Mucosa of descending colon (tissue), 3 donors: ENCODE results near the gene F5. TPM values are rescaled to one million over a fixed set of nuclear protein-coding genes. Genes with fewer than 3 reads are reported as not detected.
"Not testable (repeated sequence)": the region's sequence is repeated elsewhere in the genome, so short reads cannot be mapped to it uniquely, and the experiment has no call there.

ENCODE experiments used
- ATAC-seq: fragments of 200-7000 bp; cut with Tn5 transposase; one replicate; pipeline ENCODE4 v1.9.1; 2020; ENCODE audit warnings: mild to moderate bottlenecking, moderate library complexity
- DNase-seq, 3 donors: peaks; one replicate each; pipeline ENCODE4 v3.0.0-alpha.2; 2020
- H3K36me3 ChIP-seq: fragments of 200-600 bp; one replicate; pipeline ENCODE4 v1.8.0; 2021; ENCODE audit warnings: low read depth, mild to moderate bottlenecking
- H3K4me1 ChIP-seq: fragments of 200-600 bp; one replicate; pipeline ENCODE4 v1.8.0; 2021; ENCODE audit warnings: low read depth, mild to moderate bottlenecking
- H3K4me3 ChIP-seq: fragments of 200-600 bp; one replicate; pipeline ENCODE4 v1.8.0; 2021; ENCODE audit warnings: mild to moderate bottlenecking
- H3K9me3 ChIP-seq: fragments of 200-600 bp; one replicate; pipeline ENCODE4 v1.8.0; 2021; ENCODE audit warnings: mild to moderate bottlenecking
- CTCF ChIP-seq: fragments of 200-600 bp; IDR thresholded peaks from one replicate; pipeline ENCODE4 v1.8.0; 2022; ENCODE audit warnings: antibody characterized with exemption, mild to moderate bottlenecking
- intact Hi-C, 2 donors: fragments of 100-400 bp; cut with DNase I in 1 of 2; cut with micrococcal nuclease in 1 of 2; formaldehyde crosslinking; loops; one replicate each; pipeline versions ENCODE4 v1.11.0 to v1.11.1; 2022; cut with DNase I, micrococcal nuclease
- total RNA-seq, 3 donors: library from RNA; stranded (reverse); fragmentation: NEBNext Ultra II Directional in 2 of 3; extraction: Animal tissue kit (Norgen Biotek cat#: 25700) in 2 of 3; gene quantifications; one replicate each; pipeline versions ENCODE4 v1.2.1 to v1.2.4, GENCODE V29; 2021 to 2023
- donor health status: DM: no; HTN: no; CAD: no; lungs with moderate emphysema.
- donor health status: DM: no; HTN: no; CAD: no.
- donor health status: DM: no; HTN: yes; CAD: no.

The F5 gene
- total RNA-seq, 3 donors from 2014 or later: 0.44 to 2.5 (median 0.69) TPM

- intact Hi-C loops: no loop called here
- ATAC-seq (no peak), DNase-seq (no peak)
- peaks cover 10% of the 10 kb centered on the region for H3K4me1 ChIP-seq
- no peaks in the 10 kb centered on the region for H3K36me3 ChIP-seq
- TF ChIP-seq CTCF: no peak
- no peak overlapping the region for H3K4me3 ChIP-seq
- H3K9me3 ChIP-seq: peaks cover under 1% of the 10 kb centered on the region
Observed at GRCh38 chr1:169507413-169507812, 78.9 kb downstream of the F5 start.

DNA sequence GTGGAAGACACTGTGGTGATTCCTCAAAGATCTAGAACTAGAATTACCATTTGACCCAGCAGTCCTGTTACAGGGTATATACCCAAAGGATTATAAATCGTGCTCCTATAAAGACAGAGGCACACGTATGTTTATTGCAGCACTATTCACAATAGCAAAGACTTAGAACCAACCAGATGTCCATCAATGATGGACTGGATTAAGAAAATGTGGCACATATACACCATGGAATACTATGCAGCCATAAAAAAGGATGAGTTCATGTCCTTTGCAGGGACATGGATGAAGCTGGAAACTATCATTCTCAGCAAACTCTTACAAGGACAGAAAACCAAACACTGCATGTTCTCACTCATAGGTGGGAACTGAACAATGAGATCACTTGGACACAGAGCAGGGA, 82.7 kb downstream of the F5 start:
- intact Hi-C loops, H3K4me1 ChIP-seq, H3K4me3 ChIP-seq, H3K36me3 ChIP-seq, DNase-seq, H3K9me3 ChIP-seq, ATAC-seq: not testable (repeated sequence)

DNA sequence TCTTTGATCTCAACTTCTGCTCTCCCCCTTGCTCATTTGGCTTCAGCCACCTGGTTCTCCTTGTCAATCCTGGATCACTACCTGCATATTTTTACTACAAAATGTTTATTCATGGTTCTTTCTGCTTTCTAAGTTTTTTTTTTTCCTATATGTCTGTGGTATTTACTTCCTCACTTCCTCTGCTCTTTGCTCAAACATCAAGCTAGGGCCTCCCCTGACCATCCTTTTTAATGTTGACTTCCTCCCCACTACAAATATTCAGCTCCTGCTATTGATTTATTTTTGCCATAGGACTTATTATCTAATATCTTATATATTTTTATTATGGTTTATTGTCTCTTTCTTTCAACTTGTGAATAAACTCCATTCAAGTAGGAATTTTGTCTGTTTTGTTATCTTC, 86.5 kb downstream of the F5 start:
- ATAC-seq (no peak), DNase-seq (no peak)
- TF ChIP-seq CTCF: no peak
- intact Hi-C loops: no loop called here
- H3K36me3 ChIP-seq: no peaks in the 10 kb centered on the region
- no peak overlapping the region for H3K4me3 ChIP-seq
- peaks cover 2% of the 10 kb centered on the region for H3K9me3 ChIP-seq
- H3K4me1 ChIP-seq: no peaks in the 10 kb centered on the region

GRCh38 chr1:169497317-169497716, 89.0 kb downstream of the F5 start:
- intact Hi-C loops: no loop called here
- DNase-seq: no peak
- H3K9me3 ChIP-seq: peaks cover under 1% of the 10 kb centered on the region
- H3K4me1 ChIP-seq: no peaks in the 10 kb centered on the region
- ATAC-seq: no peak
- H3K4me3 ChIP-seq: no peak overlapping the region
- H3K36me3 ChIP-seq: no peaks in the 10 kb centered on the region
- no peak for TF ChIP-seq CTCF

- no peak for DNase-seq
- no peak for ATAC-seq
- intact Hi-C loops: no loop called here
- Histone ChIP-seq H3K9me3 (no peaks in the 10 kb centered on the region), H3K36me3 (no peaks in the 10 kb centered on the region), H3K4me1 (no peaks in the 10 kb centered on the region), H3K4me3 (no peak overlapping the region)
- no peak for TF ChIP-seq CTCF
Observed at GRCh38 chr1:169495916-169496315, 90.4 kb downstream of the F5 start.

DNA sequence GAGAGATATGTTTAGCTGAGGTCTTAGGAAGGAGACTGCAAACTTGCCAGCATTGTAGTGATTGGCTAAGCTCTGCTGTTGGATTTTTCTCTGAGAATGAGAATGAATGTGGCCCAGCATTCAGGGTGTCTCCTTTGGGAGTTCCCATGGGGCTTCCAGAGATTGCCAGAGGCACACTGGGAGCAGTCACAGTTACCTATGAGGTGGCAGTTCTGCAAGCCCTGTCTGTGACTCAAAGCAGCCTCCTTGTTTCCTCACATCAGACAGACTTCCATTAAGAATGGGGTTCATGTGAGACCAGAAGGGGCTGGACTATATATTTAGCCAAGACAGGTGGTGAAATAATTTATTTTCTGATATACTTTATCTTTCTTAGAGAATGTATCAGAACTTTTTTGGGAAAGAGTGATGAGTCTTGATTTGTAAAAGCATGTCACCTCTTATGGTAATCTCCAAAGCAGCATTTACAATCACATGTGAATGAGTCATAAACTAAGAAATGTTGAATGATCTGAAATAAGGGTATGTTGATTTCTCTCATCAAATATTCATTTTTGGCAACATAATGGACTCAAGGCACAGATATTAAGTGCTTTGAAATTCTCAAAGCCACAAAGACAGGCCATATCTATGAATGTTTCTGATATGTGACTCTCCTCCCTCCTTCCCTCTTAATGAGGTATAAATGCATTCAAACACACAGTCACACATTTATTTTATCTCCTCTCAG, 91.1 kb downstream of the F5 start:
- H3K36me3 ChIP-seq: no peaks in the 10 kb centered on the region
- no peaks in the 10 kb centered on the region for H3K9me3 ChIP-seq
- no peak for ATAC-seq
- H3K4me3 ChIP-seq: no peak overlapping the region
- no peak for DNase-seq
- intact Hi-C loops: no loop called here
- no peaks in the 10 kb centered on the region for H3K4me1 ChIP-seq
- TF ChIP-seq CTCF: no peak
